NCI-H2107 treated with DMSO at 0.1 percent for 48 hours (cell line): ENCODE measurements around the gene PRRX1.

ENCODE experiments used
- DNase-seq: peaks from one replicate; lab custom pipeline; 2025; ENCODE audit not compliant: unreplicated experiment; lab: John Stamatoyannopoulos, UW

The PRRX1 gene

GRCh38 chr1:170758992-170759391 is 95.1 kb downstream of the PRRX1 start:
- DNase-seq = no peak

- no peak for DNase-seq
Observed at GRCh38 chr1:170765279-170765678, 101.3 kb downstream of the PRRX1 start.

GRCh38 chr1:170765712-170766330 is 101.9 kb downstream of the PRRX1 start:
- DNase-seq = peak; percentile 65

- no peak for DNase-seq
Observed at GRCh38 chr1:170768929-170769328, 105.0 kb downstream of the PRRX1 start.

GRCh38 chr1:170769691-170770090 is 105.8 kb downstream of the PRRX1 start:
- DNase-seq = no peak

- no peak for DNase-seq
Observed at GRCh38 chr1:170770254-170770653, 106.3 kb downstream of the PRRX1 start.

GRCh38 chr1:170776252-170776651 is 112.3 kb downstream of the PRRX1 start:
- no peak for DNase-seq

GRCh38 chr1:170776777-170777176 is 112.8 kb downstream of the PRRX1 start:
- no peak for DNase-seq
